Hematopoietic multipotent progenitor cell (in vitro differentiated cells): ENCODE measurements around the gene C3AR1. TPM values are rescaled to one million over a fixed set of nuclear protein-coding genes. Genes with fewer than 3 reads are reported as not detected.
A peak's percentile ranks its signal among the peaks of the same experiment; 100 is the strongest.
"Not testable (repeated sequence)": the region's sequence is repeated elsewhere in the genome, so short reads cannot be mapped to it uniquely, and the experiment has no call there.

Experiments used
- DNase-seq, 3 donors: peaks; one replicate each; pipeline ENCODE4 v3.0.0-alpha.2; 2011 to 2015; ENCODE audit warnings: low read depth in 2 of 3, low spot score in 2 of 3
- total RNA-seq: library from RNA; depleted of rRNA; stranded (reverse); fragments of >200 nt; gene quantifications from one replicate; pipeline ENCODE4 v1.2.3, GENCODE V29; 2012

C3AR1 gene
- total RNA-seq: 2.2 TPM

DNA sequence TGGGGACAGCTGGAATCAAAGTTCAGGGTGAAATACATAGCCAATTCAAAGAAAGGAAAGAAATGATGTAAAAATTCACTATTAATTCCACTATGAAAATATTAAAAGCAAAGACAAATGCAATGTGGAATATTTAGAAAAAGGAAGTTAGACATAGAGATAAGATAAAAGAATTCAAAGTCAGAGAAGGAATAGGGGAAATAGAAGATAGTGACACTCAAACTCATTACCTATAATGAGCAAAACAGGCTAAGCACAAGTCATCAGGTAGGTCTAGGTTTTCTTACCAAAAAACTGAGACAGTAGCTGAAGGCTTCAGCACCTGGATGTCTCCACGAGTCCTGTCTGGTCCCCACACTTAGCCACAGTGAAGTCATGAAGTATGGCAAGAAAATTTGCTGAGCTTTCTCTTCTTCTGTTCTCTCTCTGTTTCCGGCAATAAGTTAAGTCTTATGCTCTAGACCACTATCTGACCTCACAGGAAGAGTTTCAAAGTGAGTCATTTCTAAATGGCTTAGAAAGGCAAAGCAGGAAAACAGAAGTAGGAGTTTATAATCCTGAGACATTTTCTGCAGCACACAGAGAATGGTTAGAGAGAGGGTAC is at the start of gene C3AR1:
Gene C3AR1 (minus strand): TSS at position 369 of the 604 bp plus-strand sequence. CDS start 6,174 bp downstream, outside the sequence.
- peak in 2 of 3 donors; percentile 77 to 79 for DNase-seq

DNA sequence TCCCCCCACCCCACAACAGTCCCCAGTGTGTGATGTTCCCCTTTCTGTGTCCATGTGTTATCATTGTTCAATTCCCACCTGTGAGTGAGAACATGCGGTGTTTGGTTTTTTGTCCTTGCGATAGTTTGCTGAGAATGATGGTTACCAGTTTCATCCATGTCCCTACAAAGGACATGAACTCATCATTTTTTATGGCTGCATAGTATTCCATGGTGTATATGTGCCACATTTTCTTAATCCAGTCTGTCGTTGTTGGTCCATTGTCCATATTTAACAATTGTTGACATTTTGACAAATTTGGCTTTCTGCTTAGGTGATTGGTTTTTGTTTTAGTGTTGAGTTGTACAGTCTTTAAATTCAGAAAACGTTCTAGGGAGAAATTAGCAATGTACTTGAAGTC is 47.0 kb upstream of the C3AR1 start:
- DNase-seq: not testable (repeated sequence)

DNA sequence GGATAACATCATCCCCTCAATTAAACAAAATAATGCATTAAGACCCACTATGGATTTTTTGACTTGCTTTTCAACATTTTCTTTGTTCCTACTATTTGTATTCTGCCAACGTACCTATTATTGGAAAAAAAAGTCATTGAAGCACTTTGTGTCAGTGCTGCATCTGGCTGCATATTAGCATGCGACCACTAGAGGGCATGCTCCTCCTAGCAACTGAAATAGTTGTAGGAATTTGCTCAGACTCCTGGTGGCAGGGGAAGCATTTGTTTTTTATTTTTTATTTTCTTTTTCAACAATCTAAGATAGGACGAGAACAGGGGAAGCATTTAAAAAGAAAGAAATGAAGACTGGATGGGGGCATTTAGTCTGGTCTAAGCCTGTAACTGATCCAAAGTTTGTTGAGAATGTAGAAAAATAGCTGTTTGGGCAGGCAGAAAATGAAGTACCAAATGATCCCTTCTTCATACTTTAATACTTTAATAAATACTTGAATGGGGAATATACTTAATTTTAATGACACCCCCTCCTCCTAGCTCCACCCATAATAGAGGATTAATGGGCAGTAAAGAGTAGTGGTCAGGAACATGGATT is 42.7 kb upstream of the C3AR1 start:
- peak; percentile 56 to 85 (median 71) for DNase-seq

DNA sequence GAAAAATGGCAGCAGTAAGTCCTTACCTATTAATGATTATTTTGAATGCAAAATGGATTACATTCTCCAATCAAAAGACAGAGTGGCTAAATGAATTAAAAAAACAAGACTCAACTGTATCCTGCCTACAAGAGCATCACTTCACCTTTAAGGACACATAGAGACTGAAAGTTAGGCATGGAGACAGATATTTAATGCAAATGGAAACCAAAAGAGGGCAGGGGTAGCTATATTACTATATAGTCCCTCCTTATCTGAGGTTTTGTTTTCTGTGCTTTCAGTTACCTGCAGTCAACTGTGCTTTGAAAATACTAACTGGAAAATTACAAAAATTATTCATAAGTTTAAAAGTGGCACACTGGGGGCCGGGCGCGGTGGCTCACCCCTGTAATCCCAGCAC is 33.1 kb upstream of the C3AR1 start:
- no peak for DNase-seq

DNA sequence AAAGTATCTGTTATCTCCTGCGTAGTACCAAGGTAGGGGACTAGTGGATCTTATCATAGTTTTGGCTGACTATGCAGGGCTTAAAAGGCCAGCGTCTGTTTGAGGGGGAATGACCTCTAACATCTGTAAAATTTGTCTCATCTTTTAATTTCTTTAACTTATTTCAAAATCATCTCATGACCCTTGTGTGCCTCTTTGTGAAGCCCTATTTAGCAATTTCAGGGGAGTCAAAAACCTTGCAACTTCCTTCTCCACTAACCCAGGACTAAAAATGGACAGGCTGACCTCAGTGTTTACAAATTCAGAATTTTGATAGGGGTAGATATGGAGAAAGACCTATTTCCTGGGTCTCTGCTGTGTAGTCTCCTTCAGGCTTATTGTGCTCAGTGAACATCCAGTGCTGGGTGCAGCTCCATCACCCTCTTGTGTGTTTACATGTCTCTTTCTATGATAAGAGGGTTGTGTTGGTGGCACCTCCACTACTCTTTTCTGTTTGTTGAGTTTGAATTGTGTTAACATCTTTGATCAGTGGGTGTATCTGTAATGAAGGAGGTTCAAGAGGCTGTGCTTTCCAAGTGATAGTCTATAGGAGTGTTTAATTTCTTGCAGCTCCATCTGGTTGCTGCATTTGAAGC is 30.2 kb upstream of the C3AR1 start:
- DNase-seq: no peak

DNA sequence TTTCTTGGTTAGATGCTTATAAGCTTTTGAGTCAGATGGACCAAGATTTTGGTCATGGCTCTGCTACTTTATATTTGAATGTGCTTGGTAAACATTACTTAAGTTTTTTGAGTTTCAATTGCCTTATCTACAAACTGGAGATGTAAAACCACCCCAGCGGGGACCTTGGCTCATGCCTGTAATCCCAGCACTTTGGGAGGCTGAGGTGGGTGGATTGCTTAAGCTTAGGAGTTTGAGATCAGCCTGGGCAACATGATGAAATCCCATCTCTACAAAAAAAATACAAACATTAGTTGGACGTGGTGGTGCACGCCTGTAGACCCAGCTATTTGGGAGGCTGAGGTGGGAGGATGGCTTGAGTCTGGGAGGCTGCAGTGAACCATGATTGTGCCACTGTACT is 27.1 kb upstream of the C3AR1 start:
- DNase-seq: no peak

DNA sequence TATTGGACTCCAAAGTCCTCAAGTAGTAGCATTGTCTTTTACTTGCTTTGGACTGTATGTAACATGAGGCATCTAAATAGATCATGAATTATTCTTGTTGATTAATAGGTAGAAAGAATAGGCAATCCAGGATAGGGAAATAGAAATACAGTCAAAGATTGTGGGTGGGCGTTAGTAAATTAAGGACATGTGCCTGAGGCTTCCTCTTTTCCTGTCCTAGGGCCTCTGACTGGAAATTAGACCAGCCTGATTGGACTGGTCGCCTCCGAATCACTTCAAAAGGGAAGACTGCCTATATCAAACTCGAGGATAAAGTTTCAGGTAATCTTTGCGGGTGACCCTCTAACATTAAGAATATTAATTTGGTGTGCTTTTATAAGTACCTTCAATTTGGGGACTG is 23.6 kb upstream of the C3AR1 start:
- DNase-seq: no peak

DNA sequence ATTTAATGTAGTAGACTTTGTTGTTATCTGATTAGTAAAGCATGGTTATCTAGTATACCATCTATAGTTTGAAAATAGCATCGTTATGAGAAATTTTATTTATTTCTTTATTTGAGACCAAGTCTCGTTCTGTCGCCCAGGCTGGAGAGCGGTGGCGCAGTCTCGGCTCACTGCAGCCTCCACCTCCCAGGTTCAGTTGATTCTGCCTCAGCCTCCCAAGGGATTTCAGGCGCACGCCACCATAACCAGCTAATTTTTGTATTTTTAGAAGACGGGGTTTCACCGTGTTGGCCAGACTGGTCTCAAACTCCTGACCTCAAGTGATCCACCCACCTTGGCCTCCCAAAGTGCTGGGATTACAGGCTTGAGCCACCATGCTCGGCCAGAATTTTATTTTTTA is 23.1 kb upstream of the C3AR1 start:
- not testable (repeated sequence) for DNase-seq

DNA sequence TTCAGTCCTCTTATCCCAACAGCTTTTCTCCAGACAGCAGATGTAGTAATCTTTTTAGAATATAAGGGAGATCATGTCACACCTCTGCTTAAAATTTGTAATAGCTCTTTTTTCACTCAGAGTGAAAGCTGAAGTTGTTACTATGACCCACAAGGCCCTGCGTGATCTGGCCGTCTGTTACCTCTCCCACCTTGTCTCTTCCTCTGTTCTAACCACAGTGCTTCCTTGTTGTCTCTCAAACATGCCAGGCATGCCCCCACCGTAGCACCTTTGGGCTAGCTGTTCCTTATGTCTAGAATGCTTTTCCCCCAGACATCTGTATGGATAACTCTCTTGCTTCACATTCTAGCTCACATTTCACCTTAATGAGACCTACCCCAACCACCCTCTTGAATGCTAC is 22.4 kb upstream of the C3AR1 start:
- DNase-seq: no peak

DNA sequence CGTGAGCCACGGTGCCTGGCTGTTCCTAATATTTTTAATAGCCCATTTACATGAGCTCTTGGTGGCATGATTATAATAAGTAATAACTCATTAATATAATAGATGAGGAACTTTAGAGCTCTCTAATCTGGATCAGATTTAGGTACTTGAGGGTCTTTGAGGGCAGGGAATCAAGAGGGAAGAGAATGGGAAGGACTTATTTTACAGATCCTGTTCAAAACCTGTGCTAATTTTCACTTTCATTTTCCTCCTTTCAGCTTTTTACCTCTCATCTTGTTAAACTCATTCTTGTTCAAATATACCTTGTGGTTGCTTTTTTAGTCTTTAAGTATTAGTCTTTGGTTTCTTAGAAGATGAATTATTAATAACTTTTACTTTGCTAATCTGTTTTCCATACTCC is 21.5 kb upstream of the C3AR1 start:
- DNase-seq: no peak

DNA sequence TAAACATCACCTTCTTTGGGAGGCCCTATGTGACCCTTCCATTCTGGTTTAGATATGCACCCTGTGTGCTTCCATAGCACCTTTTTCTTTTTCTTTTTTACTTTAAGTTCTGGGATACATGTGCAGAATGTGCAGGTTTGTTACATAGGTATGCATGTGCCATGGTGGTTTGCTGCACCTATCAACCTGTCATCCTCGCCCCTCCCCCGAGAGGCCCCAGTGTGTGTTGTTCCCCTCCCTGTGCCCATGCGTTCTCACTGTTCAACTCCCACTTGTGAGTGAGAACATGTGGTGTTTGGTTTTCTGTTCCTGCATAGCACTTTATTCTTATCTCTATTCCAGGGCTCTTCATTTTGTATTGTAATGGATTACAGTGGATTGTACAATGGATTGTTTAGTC is 18.2 kb upstream of the C3AR1 start:
- not testable (repeated sequence) for DNase-seq

DNA sequence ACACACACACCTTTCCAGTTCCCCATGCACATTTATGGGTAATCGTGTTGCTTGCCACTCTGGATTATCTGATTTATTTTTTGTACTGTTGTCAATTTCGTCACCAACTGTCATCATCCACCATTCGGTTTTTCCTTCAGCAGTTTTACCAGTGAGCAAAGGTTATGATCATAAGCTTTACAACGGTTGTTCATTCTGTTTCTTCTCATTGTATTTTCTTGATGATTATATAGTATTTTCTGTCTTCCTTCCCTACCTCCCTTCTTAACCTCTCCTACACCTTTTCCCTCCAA is 16.6 kb upstream of the C3AR1 start:
- no peak for DNase-seq

DNA sequence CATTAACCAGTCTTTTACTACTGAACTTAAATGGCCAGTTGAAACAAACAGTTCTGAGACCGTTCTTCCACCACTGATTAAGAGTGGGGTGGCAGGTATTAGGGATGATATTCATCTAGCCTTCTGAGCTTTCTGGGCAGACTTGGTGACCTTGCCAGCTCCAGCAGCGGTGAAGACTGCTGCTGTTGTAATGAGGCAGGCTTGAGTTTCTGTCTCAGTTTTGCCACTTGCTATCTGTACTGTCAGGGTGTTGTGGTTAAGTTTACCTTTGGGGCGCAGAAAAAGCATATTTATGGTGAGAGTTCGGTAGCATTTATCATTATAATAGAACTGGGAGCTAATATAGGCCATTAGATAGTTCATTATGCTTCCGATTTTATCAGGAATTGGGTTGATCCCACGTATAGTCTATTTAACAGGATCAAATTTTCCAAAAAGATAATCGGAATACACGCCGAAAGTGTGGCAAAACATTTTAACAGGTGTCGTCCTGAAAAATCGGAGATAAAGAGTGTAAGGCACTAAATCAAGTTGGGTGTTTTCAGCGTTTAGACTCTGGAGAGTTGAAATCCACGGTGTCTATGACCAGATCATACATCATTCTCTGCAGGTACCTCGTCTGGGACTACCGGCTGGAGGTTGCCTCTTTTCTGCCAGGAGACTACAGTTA is 15.2 kb upstream of the C3AR1 start:
- DNase-seq: peak in 1 of 3 donors; percentile 12

DNA sequence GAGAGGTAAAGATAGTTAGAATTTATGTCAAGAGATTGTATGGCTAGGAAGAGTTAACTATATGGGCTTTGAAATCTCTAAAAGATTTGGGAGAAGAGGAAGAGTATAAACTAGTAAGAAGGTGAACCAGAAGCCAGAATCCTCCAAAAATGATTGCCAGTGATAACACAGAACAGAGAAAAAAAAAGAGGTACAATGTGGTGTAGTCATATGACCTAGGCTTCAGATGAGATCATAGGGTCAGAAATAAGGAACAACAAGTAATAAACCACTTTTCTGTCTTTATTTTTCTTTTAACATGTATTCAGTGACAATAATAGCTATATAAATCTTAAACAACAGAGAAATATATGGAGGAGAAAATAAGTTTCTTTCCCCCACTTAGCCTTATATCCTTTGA is 14.0 kb upstream of the C3AR1 start:
- DNase-seq: peak in 1 of 3 donors; percentile 57

DNA sequence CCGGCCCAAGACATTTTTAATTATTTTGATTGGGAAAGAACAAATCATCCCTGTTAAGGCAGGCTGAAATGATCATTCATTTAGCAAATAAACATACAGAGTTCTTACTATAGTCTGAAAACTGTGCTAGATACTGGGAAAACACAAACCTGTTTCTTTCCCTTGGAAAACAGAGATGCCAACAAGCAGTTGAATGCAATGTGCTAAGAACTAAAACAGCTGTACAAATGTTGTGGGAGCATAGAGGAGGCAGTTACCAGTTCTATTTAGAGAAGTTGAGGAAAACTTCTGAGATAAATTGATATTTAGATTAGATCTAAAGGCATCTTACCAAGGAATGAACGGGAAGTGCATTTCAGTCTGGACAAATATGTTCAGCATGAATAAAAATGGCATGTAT is 12.8 kb upstream of the C3AR1 start:
- DNase-seq: no peak

DNA sequence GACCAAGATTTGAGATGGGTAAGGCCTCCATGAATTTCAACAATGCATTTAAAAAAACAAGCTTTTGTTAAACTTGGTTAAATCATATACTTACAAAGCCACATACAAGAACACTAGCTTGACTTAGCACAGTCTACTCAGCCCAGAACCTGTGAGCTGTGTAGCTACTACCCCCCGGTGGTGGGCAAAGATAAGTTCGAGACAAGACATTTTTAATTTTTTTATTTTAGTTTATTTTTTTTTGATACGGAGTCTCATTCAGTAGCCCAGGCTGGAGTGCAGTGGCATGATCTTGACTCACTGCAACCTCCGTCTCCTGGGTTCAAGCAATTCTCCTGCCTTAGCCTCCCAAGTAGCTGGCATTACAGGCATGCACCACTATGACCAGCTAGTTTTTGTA is 12.2 kb upstream of the C3AR1 start:
- DNase-seq: peak; percentile 37 to 86 (median 78)

DNA sequence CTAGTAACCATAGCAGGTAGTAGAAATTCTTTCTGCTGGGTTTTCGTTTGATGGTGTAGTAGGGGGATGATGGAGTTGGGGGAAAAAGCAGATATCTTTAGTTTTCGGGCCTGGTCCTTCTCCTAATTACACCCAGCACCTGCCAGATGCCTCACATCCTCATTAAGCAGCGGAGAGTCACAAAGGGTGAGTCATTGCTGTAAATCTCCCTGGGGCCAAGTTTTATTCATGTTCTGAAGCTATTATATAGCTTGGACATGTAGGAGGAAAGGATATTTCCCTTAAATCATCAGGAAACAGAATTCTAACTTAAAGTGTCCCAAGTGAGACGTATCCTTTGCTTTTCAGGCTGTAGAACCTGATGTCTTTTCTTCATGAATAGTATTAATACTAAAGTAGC is 11.0 kb upstream of the C3AR1 start:
- DNase-seq: no peak

DNA sequence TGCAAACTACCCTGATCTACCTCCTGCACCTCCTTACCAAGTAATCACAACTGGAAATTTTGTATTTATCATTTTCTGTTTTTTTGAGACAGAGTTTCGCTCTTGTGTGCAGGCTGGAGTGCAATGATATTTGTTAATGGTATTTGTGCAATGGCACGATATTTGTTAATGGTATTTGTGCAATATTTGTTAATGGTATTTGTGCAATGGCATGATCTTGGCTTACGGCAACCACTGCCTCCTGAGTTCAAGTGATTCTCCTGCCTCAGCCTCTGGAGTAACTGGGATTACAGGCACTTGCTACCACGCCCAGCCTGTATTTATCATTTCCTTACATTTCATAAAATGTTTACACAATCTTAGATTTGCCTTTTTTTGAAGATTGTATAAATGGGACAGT is 10.2 kb upstream of the C3AR1 start:
- no peak for DNase-seq

DNA sequence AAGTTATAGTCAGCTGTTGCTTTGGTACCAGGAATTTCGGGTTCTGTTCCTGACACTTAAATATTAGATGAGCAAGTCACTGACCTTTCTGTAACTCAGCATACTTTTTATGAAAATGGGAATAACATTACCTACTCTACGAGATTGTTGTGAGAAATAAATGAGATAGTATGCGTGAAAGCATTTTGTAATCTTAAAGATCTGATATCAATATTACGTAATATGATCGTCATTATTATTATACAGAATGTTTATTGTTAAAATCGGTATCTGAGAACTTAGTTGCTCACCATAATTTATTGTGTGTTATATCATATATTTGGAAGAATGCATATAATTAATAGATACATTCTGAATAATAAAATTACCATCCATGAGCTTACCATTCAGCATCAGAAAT is 9.8 kb upstream of the C3AR1 start:
- DNase-seq: no peak

DNA sequence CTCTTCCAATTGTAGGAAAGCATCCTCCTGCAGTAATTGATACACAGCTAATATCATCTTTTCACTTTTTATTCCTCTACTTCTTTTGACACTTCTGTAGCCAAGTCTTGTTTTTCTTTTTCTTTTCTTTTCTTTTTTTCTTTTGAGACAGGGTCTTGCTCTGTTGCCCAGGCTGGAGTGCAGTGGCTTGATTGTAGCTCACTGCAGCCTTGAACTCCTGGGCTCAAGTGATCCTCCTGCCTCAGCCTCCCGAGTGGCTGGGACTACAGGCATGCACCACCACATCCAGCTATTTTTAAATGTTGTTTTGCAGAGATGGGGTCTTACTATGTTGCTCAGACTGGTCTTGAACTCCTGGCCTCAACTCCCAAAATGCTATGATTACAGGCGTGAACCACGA is 5.7 kb upstream of the C3AR1 start:
- DNase-seq: not testable (repeated sequence)

DNA sequence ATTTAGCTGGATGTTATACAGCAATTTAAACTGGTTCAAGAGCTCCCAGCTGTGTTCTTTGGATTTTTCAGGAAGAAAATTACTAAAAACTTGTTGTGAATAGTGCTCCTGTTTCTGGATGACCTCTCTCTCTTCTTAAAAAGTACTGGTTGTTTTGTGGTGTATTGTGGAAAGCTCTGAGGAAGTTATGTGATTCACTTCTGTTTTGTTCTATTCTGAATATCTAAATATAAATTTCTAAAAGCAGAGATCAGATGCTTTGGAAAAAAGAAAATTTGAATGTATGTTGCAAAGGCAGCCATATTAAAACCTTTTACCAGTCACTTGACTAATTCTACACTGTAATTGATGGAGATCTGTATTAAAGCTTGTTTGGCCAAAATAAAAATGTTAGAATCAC is 3.4 kb upstream of the C3AR1 start:
- no peak for DNase-seq

DNA sequence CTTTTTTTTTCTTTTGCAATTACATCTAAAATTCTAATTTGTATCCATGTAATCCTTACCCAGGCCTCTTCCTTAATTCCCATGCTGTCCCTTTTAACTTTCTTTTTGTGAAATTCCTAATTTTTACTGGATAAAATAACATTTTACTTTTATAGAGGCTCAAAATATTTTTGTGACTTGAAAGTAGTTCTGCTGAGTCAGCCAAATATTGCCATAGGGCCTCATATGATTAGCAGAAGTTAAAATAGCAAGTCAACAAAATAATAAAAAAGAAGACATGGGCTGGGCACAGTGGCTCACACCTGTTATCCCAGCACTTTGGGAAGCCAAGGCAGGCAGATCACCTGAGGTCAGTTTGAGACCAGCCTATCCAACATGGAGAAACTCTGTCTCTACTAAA is 2.0 kb downstream of the C3AR1 start:
- DNase-seq: peak in 1 of 3 donors; percentile 42
